ENCODE data around the gene VAV1.
"Not testable (repeated sequence)": the region's sequence is repeated elsewhere in the genome, so short reads cannot be mapped to it uniquely, and the experiment has no call there.

Gene VAV1

GRCh38 chr19:6765738-6766356, 6.7 kb upstream of the VAV1 start:
- peak overlapping the region; percentile 76 for H3K4me3 ChIP-seq (ENCODE audit: low read depth, low read length)
- DNase-seq (ENCODE audit: low read depth) = no peak
- no peak for TF ChIP-seq CTCF (IDR thresholded peaks at IDR 0.05; ENCODE audit: insufficient read depth, low read depth, low read length, missing control alignments)

- H3K4me3 ChIP-seq (ENCODE audit: low read depth, low read length) = peak overlapping the region; percentile 76
- TF ChIP-seq CTCF (IDR thresholded peaks at IDR 0.05; ENCODE audit: insufficient read depth, low read depth, low read length, missing control alignments) = no peak
- DNase-seq (ENCODE audit: low read depth) = no peak
Measured at GRCh38 chr19:6766357-6767080, 6.0 kb upstream of the VAV1 start.

GRCh38 chr19:6767081-6767356, 5.5 kb upstream of the VAV1 start:
- peak overlapping the region; percentile 76 for H3K4me3 ChIP-seq (ENCODE audit: low read depth, low read length)
- DNase-seq (ENCODE audit: low read depth) = peak; percentile 72
- TF ChIP-seq CTCF (IDR thresholded peaks at IDR 0.05; ENCODE audit: insufficient read depth, low read depth, low read length, missing control alignments) = no peak

- H3K4me3 ChIP-seq (ENCODE audit: low read depth, low read length) = peak within 1 kb of the TSS; percentile 76
- DNase-seq (ENCODE audit: low read depth) = peak; percentile 98
- TF ChIP-seq CTCF (IDR thresholded peaks at IDR 0.05; ENCODE audit: insufficient read depth, low read depth, low read length, missing control alignments) = no peak
Measured at GRCh38 chr19:6767357-6768235, 4.9 kb upstream of the VAV1 start, which contains the start of gene SH2D3A. SH2D3A (minus strand) TSS chr19:6767435; CDS start chr19:6763748, 3,687 bp downstream.

- H3K4me3 ChIP-seq (ENCODE audit: low read depth, low read length) = peak overlapping the region; percentile 76
- peak; percentile 30 for DNase-seq (ENCODE audit: low read depth)
- no peak for TF ChIP-seq CTCF (IDR thresholded peaks at IDR 0.05; ENCODE audit: insufficient read depth, low read depth, low read length, missing control alignments)
Measured at GRCh38 chr19:6768236-6768785, 4.2 kb upstream of the VAV1 start.

DNA sequence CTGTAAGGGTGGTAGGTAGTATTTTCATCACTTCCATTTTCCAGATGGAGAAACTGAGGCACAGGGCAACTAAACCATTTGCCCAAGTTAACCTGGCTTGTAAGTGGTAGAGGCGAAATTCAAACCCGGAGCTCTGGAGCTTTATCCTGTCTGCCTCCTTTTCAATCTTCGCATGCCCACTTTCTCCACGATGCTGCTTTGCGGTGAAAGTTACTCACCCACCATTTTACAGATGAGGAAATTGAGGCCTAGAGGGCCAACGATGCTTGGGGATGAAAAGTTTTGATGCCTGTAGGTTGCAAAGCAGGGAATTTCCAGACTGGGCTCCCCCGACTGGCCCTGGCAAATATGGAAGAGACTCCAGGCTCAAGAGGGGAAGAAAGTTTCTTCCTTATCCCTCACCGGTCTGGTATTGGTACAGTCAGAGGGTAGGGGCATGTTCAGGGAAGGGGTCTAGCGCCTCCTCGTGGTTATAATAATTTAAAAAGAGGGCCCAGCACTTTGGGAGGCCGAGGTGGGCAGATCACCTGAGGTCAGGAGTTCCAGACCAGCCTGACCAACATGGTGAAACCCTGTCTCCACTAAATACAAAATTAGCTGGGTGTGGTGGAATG, 3.4 kb upstream of the VAV1 start:
- TF ChIP-seq CTCF (IDR thresholded peaks at IDR 0.05; ENCODE audit: insufficient read depth, low read depth, low read length, missing control alignments) = peak; percentile 42
- H3K4me3 ChIP-seq (ENCODE audit: low read depth, low read length) = no peak overlapping the region
- peak; percentile 65 for DNase-seq (ENCODE audit: low read depth)

DNA sequence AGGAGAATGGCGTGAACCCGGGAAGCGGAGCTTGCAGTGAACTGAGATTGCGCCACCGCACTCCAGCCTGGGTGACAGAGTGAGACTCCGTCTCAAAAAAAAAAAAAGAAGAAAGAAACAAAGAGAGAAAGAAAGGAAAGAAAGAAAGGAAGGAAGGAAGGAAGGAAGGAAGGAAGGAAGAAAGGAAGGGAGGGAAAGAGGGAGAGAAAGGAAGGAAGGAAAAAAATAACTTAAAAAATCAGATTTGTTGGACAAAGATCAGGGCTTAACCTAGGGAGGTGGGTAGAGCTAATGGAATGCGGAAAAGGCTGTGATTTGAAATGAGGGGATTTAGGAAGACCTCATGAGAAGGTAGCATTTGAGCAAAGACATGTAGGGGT, 870 bp upstream of the VAV1 start:
- H3K4me3 ChIP-seq (ENCODE audit: low read depth, low read length) = not testable (repeated sequence)

More for the DNA sequence above, 870 bp upstream of the VAV1 start:
- DNase-seq (ENCODE audit: low read depth) = not testable (repeated sequence)
